HL-60 (cell line): Measurements from ENCODE around the gene AKAP6.

Source experiments
- DNase-seq, 2 experiments: peaks; one replicate each; pipeline ENCODE4 v3.0.0-alpha.2; 2010 to 2020; ENCODE audit warnings: low read depth in 1 of 2, low spot score in 1 of 2
- H3K27ac ChIP-seq: fragments of 250-450 bp; sonication (Bioruptor Pico); replicated peaks from 2 replicates; pipeline ENCODE4 v1.5.1; 2020; ENCODE audit warnings: mild to moderate bottlenecking, moderate library complexity
- H3K27me3 ChIP-seq: fragments of 250-450 bp; sonication (Bioruptor Pico); 2 replicates; pipeline ENCODE4 v1.5.1; 2021; ENCODE audit warnings: mild to moderate bottlenecking, moderate library complexity; ENCODE audit not compliant: insufficient read depth, poor library complexity, severe bottlenecking
- H3K4me3 ChIP-seq: replicated peaks from 2 replicates; pipeline ENCODE4 v1.5.1; 2011; ENCODE audit warnings: mild to moderate bottlenecking, control low read depth, low read length; ENCODE audit not compliant: insufficient read depth
- GABPA ChIP-seq: IDR thresholded peaks from 2 replicates; pipeline ENCODE4 v1.6.1; 2012; ENCODE audit warnings: low read depth
- POLR2AphosphoS5 ChIP-seq: IDR thresholded peaks from 2 replicates; pipeline ENCODE4 v1.6.1; 2012; ENCODE audit warnings: low read depth
- SPI1 ChIP-seq: IDR thresholded peaks from 2 replicates; pipeline ENCODE4 v1.6.1; 2012; ENCODE audit warnings: low read depth, mild to moderate bottlenecking, borderline replicate concordance
- TF ChIP-seq, protein P1 (sequence below): IDR thresholded peaks from 2 replicates; pipeline ENCODE4 v1.6.1; 2012; ENCODE audit warnings: low read depth; ENCODE audit not compliant: insufficient replicate concordance
- TF ChIP-seq, protein P2 (sequence below): IDR thresholded peaks from one replicate; pipeline ENCODE4 v1.5.1; 2011; ENCODE audit warnings: low read length, control low read depth, inconsistent platforms; ENCODE audit not compliant: insufficient read depth

AKAP6 gene

DNA sequence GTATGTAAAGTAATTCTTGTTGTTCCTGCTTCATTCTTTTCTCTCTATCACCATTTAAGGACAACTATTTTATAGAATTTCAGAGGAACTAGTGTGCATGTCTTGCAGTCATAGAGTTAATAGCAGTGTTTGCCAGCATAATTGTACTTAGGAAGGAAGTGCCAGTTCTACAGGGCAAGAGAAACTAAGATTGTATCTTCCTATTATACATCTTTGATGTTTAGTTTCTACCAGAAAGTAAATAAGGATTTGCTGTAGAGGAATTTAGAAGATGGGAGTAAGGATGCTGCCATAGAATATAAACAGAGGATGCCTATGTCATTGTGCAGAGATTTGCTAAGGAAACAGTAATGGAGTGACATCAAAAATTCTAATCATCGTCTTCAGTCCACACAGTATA, 338.7 kb downstream of the AKAP6 start:
- TF ChIP-seq, protein P1, sequence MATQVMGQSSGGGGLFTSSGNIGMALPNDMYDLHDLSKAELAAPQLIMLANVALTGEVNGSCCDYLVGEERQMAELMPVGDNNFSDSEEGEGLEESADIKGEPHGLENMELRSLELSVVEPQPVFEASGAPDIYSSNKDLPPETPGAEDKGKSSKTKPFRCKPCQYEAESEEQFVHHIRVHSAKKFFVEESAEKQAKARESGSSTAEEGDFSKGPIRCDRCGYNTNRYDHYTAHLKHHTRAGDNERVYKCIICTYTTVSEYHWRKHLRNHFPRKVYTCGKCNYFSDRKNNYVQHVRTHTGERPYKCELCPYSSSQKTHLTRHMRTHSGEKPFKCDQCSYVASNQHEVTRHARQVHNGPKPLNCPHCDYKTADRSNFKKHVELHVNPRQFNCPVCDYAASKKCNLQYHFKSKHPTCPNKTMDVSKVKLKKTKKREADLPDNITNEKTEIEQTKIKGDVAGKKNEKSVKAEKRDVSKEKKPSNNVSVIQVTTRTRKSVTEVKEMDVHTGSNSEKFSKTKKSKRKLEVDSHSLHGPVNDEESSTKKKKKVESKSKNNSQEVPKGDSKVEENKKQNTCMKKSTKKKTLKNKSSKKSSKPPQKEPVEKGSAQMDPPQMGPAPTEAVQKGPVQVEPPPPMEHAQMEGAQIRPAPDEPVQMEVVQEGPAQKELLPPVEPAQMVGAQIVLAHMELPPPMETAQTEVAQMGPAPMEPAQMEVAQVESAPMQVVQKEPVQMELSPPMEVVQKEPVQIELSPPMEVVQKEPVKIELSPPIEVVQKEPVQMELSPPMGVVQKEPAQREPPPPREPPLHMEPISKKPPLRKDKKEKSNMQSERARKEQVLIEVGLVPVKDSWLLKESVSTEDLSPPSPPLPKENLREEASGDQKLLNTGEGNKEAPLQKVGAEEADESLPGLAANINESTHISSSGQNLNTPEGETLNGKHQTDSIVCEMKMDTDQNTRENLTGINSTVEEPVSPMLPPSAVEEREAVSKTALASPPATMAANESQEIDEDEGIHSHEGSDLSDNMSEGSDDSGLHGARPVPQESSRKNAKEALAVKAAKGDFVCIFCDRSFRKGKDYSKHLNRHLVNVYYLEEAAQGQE = no peak
- TF ChIP-seq, protein P2, sequence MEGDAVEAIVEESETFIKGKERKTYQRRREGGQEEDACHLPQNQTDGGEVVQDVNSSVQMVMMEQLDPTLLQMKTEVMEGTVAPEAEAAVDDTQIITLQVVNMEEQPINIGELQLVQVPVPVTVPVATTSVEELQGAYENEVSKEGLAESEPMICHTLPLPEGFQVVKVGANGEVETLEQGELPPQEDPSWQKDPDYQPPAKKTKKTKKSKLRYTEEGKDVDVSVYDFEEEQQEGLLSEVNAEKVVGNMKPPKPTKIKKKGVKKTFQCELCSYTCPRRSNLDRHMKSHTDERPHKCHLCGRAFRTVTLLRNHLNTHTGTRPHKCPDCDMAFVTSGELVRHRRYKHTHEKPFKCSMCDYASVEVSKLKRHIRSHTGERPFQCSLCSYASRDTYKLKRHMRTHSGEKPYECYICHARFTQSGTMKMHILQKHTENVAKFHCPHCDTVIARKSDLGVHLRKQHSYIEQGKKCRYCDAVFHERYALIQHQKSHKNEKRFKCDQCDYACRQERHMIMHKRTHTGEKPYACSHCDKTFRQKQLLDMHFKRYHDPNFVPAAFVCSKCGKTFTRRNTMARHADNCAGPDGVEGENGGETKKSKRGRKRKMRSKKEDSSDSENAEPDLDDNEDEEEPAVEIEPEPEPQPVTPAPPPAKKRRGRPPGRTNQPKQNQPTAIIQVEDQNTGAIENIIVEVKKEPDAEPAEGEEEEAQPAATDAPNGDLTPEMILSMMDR = no peak
- TF ChIP-seq POLR2AphosphoS5 (no peak), SPI1 (no peak), GABPA (no peak)
- no peak overlapping the region for H3K4me3 ChIP-seq
- no peaks in the 10 kb centered on the region for H3K27me3 ChIP-seq
- H3K27ac ChIP-seq = no peak overlapping the region
- DNase-seq = no peak

DNA sequence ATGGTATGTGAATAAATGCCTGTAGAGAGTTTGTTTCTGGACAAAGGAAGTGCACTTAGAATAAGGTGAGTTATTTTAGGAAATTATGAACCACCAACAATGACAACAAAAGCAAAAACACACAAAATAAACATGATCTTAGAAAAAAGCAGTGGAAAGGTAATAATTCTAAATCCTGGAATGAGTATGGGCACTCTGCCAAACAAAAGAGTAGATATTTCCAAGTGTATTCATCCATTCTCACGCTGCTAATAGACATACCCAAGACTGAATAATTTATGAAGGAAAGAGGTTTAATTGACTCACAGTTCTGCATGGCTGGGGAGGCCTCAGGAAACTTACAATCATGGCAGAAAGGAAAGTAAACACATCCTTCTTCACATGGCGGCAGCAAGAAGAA, 340.3 kb downstream of the AKAP6 start:
- no peak for TF ChIP-seq GABPA
- TF ChIP-seq, protein P1 = no peak
- H3K4me3 ChIP-seq = no peak overlapping the region
- no peak overlapping the region for H3K27ac ChIP-seq
- DNase-seq = no peak
- no peaks in the 10 kb centered on the region for H3K27me3 ChIP-seq

DNA sequence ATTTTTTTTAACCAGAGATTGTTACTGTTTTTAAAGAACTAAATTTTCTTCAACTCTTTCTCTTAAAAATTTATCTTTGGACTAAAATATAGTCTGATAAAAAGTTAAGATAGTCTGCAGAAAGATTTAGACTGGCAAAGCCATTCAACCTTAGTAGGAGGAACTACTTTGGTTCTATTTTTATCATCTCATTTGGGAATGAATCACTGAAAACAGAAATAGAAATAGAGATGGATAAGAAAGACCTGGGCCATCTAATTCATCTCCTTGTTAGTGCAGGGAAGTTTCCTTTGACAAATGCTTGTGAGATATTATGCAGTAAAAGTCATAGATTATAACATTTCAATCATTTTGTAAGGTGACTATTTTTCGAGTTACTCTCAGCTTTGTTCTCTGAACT, 346.3 kb downstream of the AKAP6 start:
- no peaks in the 10 kb centered on the region for H3K27me3 ChIP-seq
- H3K4me3 ChIP-seq = no peak overlapping the region
- DNase-seq = no peak
- TF ChIP-seq, protein P1 = no peak
- no peak for TF ChIP-seq POLR2AphosphoS5
- no peak for TF ChIP-seq GABPA
- TF ChIP-seq SPI1 = no peak
- H3K27ac ChIP-seq = no peak overlapping the region

DNA sequence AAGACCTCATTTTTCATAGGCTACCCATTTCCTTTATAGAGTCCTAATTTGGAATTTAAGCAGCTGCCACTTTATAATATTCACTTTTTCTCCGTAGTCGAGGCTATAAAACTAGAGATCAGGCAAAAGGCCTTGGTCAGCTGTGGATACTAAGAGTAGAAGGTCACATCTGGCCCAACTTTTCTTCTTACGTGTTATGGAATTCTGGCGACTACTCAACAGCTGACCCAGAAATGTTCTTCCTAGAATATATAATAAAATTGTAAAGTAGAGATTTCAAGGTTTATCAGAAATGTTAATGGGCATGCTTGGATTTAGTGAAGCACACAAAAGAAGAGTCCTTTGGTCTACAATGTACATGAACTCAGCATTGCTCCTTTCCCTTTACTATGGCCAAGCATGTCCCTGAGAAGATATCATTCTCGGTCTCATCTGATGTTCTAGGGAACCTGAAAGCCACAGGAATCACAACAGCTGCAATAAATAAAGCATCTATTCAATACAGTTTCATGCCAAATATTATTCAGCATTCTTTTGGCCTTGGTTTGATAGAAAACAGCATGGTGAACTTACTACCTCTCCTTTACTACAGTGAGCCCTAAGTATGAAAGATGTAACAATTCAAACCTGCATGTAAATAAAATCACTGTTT, 348.2 kb downstream of the AKAP6 start:
- no peaks in the 10 kb centered on the region for H3K27me3 ChIP-seq
- H3K4me3 ChIP-seq = no peak overlapping the region
- no peak overlapping the region for H3K27ac ChIP-seq
- no peak for DNase-seq
- no peak for TF ChIP-seq SPI1
- TF ChIP-seq, protein P1 = no peak
